Posterior cingulate gyrus (tissue), 11 donors: Measurements from ENCODE around the gene NECAB2.

ENCODE experiments used
- DNase-seq, 10 donors: peaks; one replicate each; pipeline versions ENCODE4 v3.0.0 to v3.0.0-alpha.2; 2020 to 2021; ENCODE audit warnings: mixed read lengths in 3 of 10
- intact Hi-C: fragments of 100-400 bp; cut with DNase I; formaldehyde crosslinking; loops from one replicate; pipeline ENCODE4 v1.15.1; 2023

NECAB2 gene

GRCh38 chr16:84052071-84052622, 84.1 kb downstream of the NECAB2 start:
- peak in 3 of 10 donors; percentile 26 to 81 (median 66) for DNase-seq
- intact Hi-C loops: no loop called here
